GM11168 (cell line): ENCODE data around the gene KLHL41.
"Not testable (repeated sequence)": the region's sequence is repeated elsewhere in the genome, so short reads cannot be mapped to it uniquely, and the experiment has no call there.

ENCODE experiments used
- in situ Hi-C: fragments of 300-500 bp; cut with MboI; formaldehyde crosslinking; loops from one replicate; pipeline ENCODE4 v1.12.0; 2022; ENCODE audit warnings: low sequenced_read_pairs; ENCODE audit not compliant: unreplicated experiment

The KLHL41 gene

DNA sequence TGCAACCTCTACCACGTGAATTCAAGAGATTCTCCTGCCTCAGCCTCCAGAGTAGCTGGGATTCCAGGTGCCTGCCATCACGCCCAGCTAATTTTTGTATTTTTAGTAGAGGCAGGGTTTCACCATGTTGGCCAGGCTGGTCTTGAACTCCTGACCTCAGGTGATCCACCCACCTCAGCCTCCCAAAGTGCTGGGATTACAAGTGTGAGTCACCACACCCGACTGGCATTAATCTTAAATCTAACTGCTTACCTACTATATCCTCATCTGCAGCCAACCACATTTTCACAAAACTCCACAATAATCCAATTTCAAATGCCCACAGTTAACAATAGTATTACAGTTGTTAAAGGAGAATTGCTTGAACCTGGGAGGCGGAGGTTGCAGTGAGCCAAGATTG lies 61.2 kb downstream of the KLHL41 start:
- in situ Hi-C loops = not testable (repeated sequence)

DNA sequence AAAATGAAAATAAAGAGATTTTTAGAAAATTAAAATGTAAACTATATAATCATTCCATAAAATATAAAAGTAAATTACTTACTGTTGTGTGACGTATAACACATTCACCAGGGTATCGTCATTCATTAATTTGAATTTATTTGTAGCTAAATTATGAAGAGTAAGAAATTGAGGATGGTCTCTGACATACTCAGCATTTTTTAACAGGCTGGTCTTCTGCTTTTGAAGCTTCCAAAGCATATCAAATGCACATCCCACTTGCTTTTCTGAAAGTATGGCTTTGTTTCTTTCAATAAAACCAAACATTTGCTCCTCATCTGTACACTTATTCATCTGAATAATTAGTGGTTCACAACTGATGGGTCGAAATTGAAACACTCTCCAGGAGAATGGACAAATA lies 62.1 kb downstream of the KLHL41 start:
- in situ Hi-C loops = no loop called here

DNA sequence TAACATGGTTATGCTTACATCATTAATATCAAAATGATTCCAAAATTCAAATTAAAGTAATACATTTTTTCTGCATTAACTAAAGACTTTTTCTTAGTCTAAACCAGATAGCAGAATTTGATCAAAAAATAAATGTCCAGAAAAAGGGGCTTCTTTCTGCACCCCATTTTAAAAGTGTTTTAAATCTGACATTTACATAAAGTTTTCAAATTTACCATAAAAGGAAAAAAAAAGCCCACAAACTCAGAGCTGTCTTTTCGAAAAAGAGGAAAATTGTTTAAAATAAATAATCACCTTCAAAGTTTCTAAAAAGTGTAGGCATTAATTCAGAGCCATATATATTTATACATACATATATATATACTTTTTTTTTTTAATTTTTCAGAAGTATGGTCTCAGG lies 62.7 kb downstream of the KLHL41 start:
- in situ Hi-C loops = no loop called here

DNA sequence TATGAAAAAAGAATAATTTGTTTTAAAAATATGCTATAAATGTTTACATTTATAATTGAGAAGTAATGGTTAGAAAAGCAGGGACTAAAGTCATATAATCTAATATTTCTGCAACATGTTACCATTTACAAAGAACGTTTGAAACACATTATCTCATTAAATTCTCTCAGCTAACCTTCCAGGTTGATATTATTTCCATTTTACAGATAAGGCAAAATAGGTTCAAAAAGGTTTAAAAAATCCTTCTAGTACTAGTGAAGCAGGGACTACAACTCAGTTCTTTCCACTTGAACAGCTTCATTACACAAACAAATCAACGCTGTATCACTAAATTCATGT lies 63.3 kb downstream of the KLHL41 start:
- in situ Hi-C loops = no loop called here

DNA sequence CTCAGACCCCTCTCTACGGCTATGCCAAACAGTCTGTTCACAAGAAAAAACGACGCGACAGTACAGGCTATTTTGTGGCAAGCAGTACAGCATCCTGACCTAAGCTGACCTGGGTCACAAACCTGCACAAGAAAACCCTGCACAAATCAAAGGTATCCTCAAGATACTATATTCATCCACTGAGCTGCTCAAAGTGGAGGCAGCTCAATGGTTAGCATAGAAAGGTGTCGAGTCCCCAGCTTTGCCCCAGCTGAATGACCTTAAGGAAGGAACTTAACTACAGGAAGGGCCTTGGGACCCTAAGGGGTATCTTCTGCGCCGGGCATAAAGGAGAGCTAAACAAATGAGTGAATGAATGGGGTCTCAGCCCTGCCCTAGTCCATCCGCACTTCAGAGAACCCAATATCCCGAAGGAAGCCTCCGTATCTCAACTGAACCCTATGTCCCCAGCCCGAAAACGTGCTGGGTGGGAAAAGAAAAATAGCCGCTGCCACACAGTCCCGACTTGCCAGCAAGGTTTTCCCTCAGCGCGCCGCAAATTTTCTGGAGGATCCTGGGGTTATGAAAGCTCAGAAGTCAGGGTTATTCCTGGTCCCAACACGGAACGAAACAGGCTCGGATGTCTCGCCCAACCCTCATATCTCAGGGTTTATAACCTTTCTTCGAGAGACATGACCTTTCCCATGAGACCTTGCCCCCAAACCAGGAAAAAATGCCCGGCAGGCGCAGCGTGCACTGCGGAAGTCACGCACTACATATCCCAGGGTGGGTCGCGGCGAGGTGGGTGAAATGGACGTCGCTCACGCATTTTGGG lies 63.9 kb downstream of the KLHL41 start, which contains the start of gene FASTKD1:
FASTKD1 (minus strand) TSS at position 706 of the 814 bp plus-strand sequence. CDS start 1,836 bp downstream, outside the sequence.
- in situ Hi-C loops = no loop called here

DNA sequence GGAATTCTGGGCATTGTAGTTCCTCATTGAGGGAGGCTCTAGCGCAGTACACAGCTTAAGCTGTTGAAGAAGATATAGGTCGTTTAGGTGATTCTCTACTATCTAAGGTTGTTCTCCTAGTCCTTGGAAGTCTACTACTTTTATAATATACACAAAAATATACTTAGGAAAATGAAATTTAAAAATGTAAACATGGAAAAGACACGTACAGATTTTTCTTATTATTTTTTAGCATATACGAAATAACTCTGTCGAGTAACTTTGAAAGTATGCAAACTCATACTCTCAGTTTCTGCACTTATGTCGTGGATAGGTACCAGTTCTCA lies 64.4 kb downstream of the KLHL41 start:
- in situ Hi-C loops = no loop called here

DNA sequence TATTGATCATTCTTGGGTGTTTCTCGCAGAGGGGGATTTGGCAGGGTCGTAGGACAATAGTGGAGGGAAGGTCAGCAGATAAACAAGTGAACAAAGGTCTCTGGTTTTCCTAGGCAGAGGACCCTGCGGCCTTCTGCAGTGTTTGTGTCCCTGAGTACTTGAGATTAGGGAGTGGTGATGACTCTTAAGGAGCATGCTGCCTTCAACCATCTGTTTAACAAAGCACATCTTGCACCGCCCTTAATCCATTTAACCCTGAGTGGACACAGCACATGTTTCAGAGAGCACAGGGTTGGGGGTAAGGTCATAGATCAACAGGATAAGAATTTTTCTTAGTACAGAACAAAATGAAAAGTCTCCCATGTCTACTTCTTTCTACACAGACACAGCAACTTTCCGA lies 65.0 kb downstream of the KLHL41 start:
- in situ Hi-C loops = not testable (repeated sequence)

DNA sequence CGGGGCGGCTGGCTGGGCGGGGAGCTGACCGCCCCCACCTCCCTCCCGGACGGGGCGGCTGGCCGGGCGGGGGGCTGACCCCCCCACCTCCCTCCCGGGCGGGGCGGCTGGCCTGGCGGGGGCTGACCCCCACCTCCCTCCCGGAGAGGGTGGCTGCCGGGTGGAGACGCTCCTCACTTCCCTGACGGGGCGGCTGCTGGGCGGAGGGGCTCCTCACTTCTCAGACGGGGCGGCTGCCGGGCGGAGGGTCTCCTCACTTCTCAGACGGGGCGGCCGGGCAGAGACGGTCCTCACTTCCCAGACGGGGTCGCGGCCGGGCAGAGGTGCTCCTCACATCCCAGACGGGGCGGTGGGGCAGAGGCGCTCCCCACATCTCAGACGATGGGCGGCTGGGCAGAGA lies 65.8 kb downstream of the KLHL41 start:
- in situ Hi-C loops = not testable (repeated sequence)
